ENCODE measurements around the gene MTCL1. TPM values are rescaled to one million over a fixed set of nuclear protein-coding genes. Genes with fewer than 3 reads are reported as not detected.

Gene MTCL1
- total RNA-seq, 1 experiment from 2014 or later, result 50.1 TPM

GRCh38 chr18:8876887-8877286, 171.5 kb downstream of the MTCL1 start:
- no peak for DNase-seq (ENCODE audit: low read depth, low spot score)
- in situ Hi-C loops (cut with HindIII; ENCODE audit: low pct_unique_long_range_greater_than_20kb, low sequenced_read_pairs), result no loop called here
- ChIA-PET POLR2A (no interaction called here), CTCF (no interaction called here)
- Histone ChIP-seq H3K27me3 (ENCODE audit: control insufficient read depth, insufficient read depth, low read length) (no peaks in the 10 kb centered on the region), H3K9me3 (ENCODE audit: control insufficient read depth, insufficient read depth, low read depth, low read length) (no peaks in the 10 kb centered on the region), H3K27ac (ENCODE audit: low read length) (no peak overlapping the region), H3K4me1 (ENCODE audit: control insufficient read depth, insufficient read depth, low read length) (no peaks in the 10 kb centered on the region), H3K36me3 (ENCODE audit: control insufficient read depth, insufficient read depth, low read length) (no peaks in the 10 kb centered on the region), H3K4me3 (ENCODE audit: low read depth in 2 of 2, low read length in 2 of 2) (no peak overlapping the region)
- intact Hi-C loops (cut with micrococcal nuclease; ENCODE audit: unreplicated experiment), result no loop called here
- BruUV-seq (replicated peaks), result no TSS peak
- TF ChIP-seq CTCF (IDR thresholded peaks at IDR 0.05) (no peak), SIN3A (IDR thresholded peaks at IDR 0.05; ENCODE audit: borderline replicate concordance, insufficient read depth, low read depth, low read length) (no peak), REST (IDR thresholded peaks at IDR 0.05; ENCODE audit: insufficient read depth in 1 of 2, low read depth in 2 of 2, low read length in 1 of 2) (no peak), TCF7L2 (IDR thresholded peaks at IDR 0.05; ENCODE audit: low read depth, low read length) (no peak), POLR2AphosphoS5 (IDR thresholded peaks at IDR 0.05; ENCODE audit: low read depth, low read length) (no peak)
- no peak for ATAC-seq

- TF ChIP-seq REST (IDR thresholded peaks at IDR 0.05; ENCODE audit: insufficient read depth in 1 of 2, low read depth in 2 of 2, low read length in 1 of 2), result no peak
- TF ChIP-seq SIN3A (IDR thresholded peaks at IDR 0.05; ENCODE audit: borderline replicate concordance, insufficient read depth, low read depth, low read length), result no peak
- TF ChIP-seq TCF7L2 (IDR thresholded peaks at IDR 0.05; ENCODE audit: low read depth, low read length), result no peak
- no peak for TF ChIP-seq POLR2AphosphoS5 (IDR thresholded peaks at IDR 0.05; ENCODE audit: low read depth, low read length)
- no peak for TF ChIP-seq CTCF (IDR thresholded peaks at IDR 0.05)
- in situ Hi-C loops (cut with HindIII; ENCODE audit: low pct_unique_long_range_greater_than_20kb, low sequenced_read_pairs) (no loop called here), intact Hi-C loops (cut with micrococcal nuclease; ENCODE audit: unreplicated experiment) (no loop called here)
- no peaks in the 10 kb centered on the region for H3K9me3 ChIP-seq (ENCODE audit: control insufficient read depth, insufficient read depth, low read depth, low read length)
- H3K36me3 ChIP-seq (ENCODE audit: control insufficient read depth, insufficient read depth, low read length), result no peaks in the 10 kb centered on the region
- ChIA-PET POLR2A (no interaction called here), CTCF (no interaction called here)
- no peak for ATAC-seq
- H3K27ac ChIP-seq (ENCODE audit: low read length), result no peak overlapping the region
- H3K4me1 ChIP-seq (ENCODE audit: control insufficient read depth, insufficient read depth, low read length), result no peaks in the 10 kb centered on the region
- no peaks in the 10 kb centered on the region for H3K27me3 ChIP-seq (ENCODE audit: control insufficient read depth, insufficient read depth, low read length)
- no TSS peak for BruUV-seq (replicated peaks)
- H3K4me3 ChIP-seq (ENCODE audit: low read depth in 2 of 2, low read length in 2 of 2), result no peak overlapping the region
- DNase-seq (ENCODE audit: low read depth, low spot score), result no peak
Observed at GRCh38 chr18:8881103-8881502, 175.7 kb downstream of the MTCL1 start.

Other genes with a start within 250 kb of the MTCL1 start
- gene RAB12, start 96.1 kb upstream of the MTCL1 start, total RNA-seq (2021; ENCODE audit: unreplicated experiment), result 35.7 TPM